Large intestine (tissue), 3 donors: ENCODE data around the gene ZC3H18. TPM values are rescaled to one million over a fixed set of nuclear protein-coding genes. Genes with fewer than 3 reads are reported as not detected.

Source experiments
- DNase-seq, 2 donors: peaks; one replicate each; pipeline versions ENCODE4 v3.0.0 to v3.0.0-alpha.2; 2013
- H3K27ac ChIP-seq: one replicate; pipeline ENCODE4 v1.5.1; 2013; ENCODE audit warnings: low read length
- H3K27me3 ChIP-seq: 2 replicates; pipeline ENCODE4 v1.6.1; 2013; ENCODE audit warnings: low read length; ENCODE audit not compliant: control insufficient read depth, insufficient read depth
- H3K36me3 ChIP-seq: 2 replicates; pipeline ENCODE4 v1.6.1; 2013; ENCODE audit warnings: low read length; ENCODE audit not compliant: control insufficient read depth, insufficient read depth
- H3K4me1 ChIP-seq: one replicate; pipeline ENCODE4 v1.6.1; 2013; ENCODE audit warnings: low read length; ENCODE audit not compliant: control insufficient read depth, insufficient read depth
- H3K4me3 ChIP-seq: one replicate; pipeline ENCODE4 v1.5.1; 2013; ENCODE audit warnings: low read length
- H3K9me3 ChIP-seq: one replicate; pipeline ENCODE4 v1.6.1; 2013; ENCODE audit warnings: mild to moderate bottlenecking, low read depth, low read length, moderate library complexity; ENCODE audit not compliant: control insufficient read depth
- WGBS: methylation state at CpG from one replicate; pipeline ENCODE4 v1.1.5; 2013; ENCODE audit warnings: low lambda C conversion rate; ENCODE audit not compliant: insufficient coverage; 5-methylcytosine and 5-hydroxymethylcytosine counted together
- polyA plus RNA-seq: library from polyadenylated mRNA; unstranded; fragments of 120-200 nt; gene quantifications from one replicate; pipeline ENCODE4 v1.2.1, GENCODE V29; 2013

ZC3H18 gene
- polyA plus RNA-seq, 1 donor: 34.3 TPM

DNA sequence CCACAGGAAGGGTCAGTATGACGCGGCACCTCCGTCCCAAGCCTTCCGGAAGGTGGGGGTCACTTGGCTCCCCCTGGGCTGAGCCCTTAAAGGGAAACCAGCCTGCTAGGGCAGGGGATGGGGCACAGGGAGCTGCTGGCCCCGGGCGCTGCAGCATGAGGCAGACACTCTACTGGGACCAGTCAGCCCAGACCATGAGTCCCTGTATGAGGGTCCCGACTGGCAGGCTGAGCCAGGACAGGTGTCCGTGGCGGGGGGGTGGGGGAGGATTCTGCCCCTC, 43.4 kb upstream of the ZC3H18 start:
- peak in 1 of 2 donors; percentile 20 for DNase-seq
- no peaks in the 10 kb centered on the region for H3K9me3 ChIP-seq
- no CpG with 5 or more reads among the region's 9 CpGs for WGBS
- peaks cover 63% of the 10 kb centered on the region for H3K4me1 ChIP-seq
- H3K27ac ChIP-seq: peak overlapping the region; percentile 24
- no peak overlapping the region for H3K4me3 ChIP-seq
- H3K27me3 ChIP-seq: no peaks in the 10 kb centered on the region
- peaks cover 55% of the 10 kb centered on the region for H3K36me3 ChIP-seq

DNA sequence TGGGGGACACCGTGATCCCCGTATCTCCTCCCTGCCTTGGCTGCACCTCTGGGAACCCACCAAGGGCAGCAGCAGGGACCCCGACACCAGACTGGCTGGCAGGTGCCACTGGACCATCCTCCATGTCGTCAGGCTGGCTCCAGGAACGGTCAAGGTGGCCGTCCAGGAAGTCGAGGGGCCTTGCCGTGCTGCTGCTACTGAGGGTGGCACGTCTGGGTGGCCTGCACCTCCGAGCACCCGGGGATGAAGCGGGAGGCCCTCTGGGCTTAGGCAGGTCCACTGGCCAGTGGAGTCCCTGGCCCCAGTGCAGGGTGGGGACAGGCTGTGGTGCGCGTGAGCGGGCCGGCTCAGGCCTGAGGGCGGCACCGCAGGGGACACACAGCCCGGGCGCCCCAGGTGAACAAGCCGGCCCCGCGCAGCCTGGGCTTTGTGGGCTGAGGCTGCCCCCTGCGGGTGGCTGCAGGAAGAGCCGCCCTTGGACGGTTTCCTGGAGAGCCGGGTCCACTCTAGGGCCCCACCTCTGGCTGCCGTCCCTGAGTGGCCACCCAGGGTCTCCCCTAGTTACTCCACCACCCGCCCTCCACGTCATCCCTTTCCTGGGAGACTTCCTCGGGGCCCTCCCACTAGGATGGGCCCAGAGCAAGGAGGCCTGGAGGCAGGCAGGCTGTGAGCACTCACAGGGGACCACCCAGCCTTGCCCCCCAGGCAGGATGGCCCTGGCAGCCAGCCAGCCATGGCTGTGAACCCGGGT, 42.8 kb upstream of the ZC3H18 start:
- H3K27me3 ChIP-seq: no peaks in the 10 kb centered on the region
- no CpG with 5 or more reads among the region's 32 CpGs for WGBS
- peak overlapping the region; percentile 24 for H3K27ac ChIP-seq
- peak; percentile 68 to 78 for DNase-seq
- no peaks in the 10 kb centered on the region for H3K9me3 ChIP-seq
- peaks cover 52% of the 10 kb centered on the region for H3K36me3 ChIP-seq
- peaks cover 65% of the 10 kb centered on the region for H3K4me1 ChIP-seq
- H3K4me3 ChIP-seq: no peak overlapping the region

DNA sequence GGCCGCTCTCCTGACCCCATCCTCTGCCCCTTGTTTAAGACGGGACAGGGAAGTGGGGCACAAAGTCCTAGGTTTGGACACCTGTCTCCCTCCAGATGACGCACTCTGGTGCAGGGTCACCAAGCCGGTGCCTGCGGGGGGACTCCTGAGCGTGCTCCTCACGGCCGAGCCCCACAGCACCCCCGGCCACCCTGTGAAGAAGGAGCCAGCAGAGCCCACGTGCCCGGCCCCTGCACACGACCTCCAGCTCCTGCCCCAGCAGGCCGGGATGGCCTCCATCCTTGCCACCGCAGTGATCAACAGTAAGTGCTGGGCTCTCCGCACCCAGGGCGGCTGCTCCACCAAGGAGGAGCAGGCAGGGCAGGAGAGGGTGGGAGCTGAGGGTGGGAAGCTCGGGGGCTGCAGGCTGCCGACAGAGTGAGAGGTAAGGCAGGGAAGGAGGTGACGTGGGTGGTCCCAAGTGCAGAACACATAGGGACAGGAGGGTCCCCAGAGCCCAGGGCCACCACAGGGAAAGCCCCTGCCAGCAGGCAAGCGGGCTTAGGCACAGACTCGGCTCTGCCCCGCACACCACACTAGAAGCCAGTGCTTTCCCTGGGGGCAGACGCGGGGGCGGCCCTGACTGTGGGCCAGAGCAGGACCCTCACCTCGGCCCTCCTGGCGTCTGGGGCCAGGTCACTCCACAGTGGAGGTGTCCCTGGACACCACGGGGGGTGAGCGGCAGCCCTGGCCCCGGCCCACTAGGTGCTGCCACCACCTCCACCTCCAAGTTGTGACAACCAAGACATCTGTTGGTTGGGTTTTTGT, 42.1 kb upstream of the ZC3H18 start:
- Histone ChIP-seq H3K27ac (no peak overlapping the region), H3K4me1 (peaks cover 65% of the 10 kb centered on the region), H3K27me3 (no peaks in the 10 kb centered on the region), H3K4me3 (no peak overlapping the region), H3K36me3 (peaks cover 55% of the 10 kb centered on the region), H3K9me3 (no peaks in the 10 kb centered on the region)
- DNase-seq: peak in 1 of 2 donors; percentile 1
- 90% methylated on average over 2 of the region's 30 CpGs for WGBS

DNA sequence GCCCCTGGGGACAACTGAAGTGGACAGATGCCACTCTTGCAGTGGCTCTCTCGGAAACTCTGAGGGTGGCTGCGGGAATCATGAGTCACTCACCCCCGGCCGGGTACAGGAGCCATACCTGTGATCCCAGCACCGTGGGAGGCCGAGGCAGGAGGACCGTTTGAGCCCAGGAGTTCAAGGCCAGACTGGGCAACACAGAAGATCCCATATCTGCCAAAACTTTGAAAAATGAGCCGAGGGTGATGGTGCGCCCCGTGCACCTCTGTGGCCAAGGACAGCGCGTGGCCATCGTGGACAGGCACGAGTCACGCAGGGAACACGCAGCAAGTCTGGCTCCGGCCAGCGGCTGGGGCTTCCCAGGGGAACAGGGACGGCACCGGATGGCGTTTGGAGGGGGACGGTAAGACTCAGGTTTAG, 41.3 kb upstream of the ZC3H18 start:
- DNase-seq: peak in 1 of 2 donors; percentile 1
- Histone ChIP-seq H3K27ac (no peak overlapping the region), H3K36me3 (peaks cover 55% of the 10 kb centered on the region), H3K4me3 (no peak overlapping the region), H3K4me1 (peaks cover 65% of the 10 kb centered on the region), H3K9me3 (no peaks in the 10 kb centered on the region), H3K27me3 (no peaks in the 10 kb centered on the region)
- no CpG with 5 or more reads among the region's 22 CpGs for WGBS

DNA sequence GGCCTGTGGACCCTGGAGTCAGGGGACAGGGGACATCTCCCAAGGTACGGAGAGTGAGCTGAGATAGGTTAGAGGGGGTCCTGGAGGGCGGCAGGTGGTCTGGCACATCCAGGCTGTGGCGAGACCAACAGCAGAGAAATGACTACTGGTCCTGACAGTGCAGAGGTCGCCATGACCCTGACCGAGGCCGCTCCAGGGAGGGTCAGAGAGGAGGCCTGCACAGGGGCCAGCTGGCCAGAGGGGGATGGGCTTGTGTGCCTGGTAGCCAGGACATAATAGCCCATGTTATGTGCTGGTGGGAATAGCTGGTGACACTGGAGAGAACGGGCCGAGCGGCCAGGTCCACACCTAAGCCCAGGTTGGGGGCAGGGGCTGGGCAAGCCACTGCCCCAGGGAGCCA, 40.6 kb upstream of the ZC3H18 start:
- H3K9me3 ChIP-seq: no peaks in the 10 kb centered on the region
- H3K4me3 ChIP-seq: no peak overlapping the region
- no peak overlapping the region for H3K27ac ChIP-seq
- H3K36me3 ChIP-seq: peaks cover 52% of the 10 kb centered on the region
- no CpG with 5 or more reads among the region's 9 CpGs for WGBS
- no peak for DNase-seq
- no peaks in the 10 kb centered on the region for H3K27me3 ChIP-seq
- peaks cover 63% of the 10 kb centered on the region for H3K4me1 ChIP-seq

DNA sequence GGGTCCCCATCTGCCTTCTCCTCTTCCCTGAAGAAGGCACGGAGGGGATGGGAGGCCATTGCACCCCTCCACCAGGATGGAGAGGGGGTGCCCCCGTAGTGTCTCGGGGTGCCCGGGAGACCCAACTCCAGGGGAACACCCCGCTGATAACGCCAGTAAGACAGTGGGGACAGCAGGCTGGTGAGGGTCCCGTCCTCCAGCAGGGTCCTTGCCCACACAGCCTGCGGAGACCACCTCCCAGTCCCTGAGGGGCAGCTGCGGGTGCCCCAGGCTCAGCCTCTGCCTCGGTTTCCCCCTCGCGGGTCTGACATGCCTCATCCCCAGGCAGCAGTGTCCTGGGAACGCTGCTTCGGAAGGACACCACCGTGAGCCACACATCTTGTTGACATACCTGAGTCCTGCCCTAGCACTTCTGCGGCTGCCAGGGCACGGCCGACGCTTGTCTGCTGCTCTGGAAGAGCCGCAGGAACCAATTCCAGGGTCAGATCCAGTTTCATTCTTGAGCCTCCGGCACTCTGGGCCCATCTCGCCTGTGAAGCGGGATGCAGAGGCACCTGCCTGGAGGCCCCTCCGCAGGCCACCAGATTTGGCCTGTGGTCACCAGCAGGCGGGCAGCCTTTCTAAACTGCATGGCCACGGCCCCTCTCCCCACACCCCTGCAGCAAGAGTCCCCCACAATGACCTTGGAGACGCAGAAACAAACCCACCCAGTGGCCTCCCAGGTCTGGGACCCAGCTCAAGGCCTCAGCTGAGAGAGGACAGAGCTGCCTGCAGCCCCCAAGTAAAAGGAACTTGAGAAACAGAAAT, 39.9 kb upstream of the ZC3H18 start:
- H3K27ac ChIP-seq: peak overlapping the region; percentile 64
- peaks cover 57% of the 10 kb centered on the region for H3K4me1 ChIP-seq

DNA sequence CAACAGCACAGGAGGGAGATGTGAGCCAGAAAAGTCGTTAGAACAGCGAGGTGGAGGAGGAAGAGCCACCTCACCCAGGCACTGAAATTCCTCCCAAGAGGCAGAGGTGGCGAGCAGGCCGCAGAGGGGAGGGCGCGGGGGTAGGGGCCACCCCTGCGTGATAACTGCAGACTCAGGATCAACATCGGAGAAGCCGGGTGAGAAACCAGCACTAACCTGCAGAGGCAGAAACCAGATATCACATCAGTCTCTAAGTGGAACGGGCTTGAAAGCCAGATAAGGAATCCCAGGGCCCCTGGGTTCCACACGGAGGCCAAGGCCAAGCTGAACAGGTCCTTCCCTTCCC, 39.4 kb upstream of the ZC3H18 start:
- no peaks in the 10 kb centered on the region for H3K27me3 ChIP-seq
- peak overlapping the region; percentile 64 for H3K27ac ChIP-seq
- peak; percentile 47 to 77 for DNase-seq
- no peak overlapping the region for H3K4me3 ChIP-seq
- peaks cover 51% of the 10 kb centered on the region for H3K4me1 ChIP-seq
- H3K9me3 ChIP-seq: no peaks in the 10 kb centered on the region
- WGBS: no CpG with 5 or more reads among the region's 11 CpGs
- peaks cover 56% of the 10 kb centered on the region for H3K36me3 ChIP-seq

More for the DNA sequence above, 39.9 kb upstream of the ZC3H18 start:
- Histone ChIP-seq H3K27me3 (no peaks in the 10 kb centered on the region), H3K9me3 (no peaks in the 10 kb centered on the region), H3K36me3 (peaks cover 54% of the 10 kb centered on the region), H3K4me3 (no peak overlapping the region)
- DNase-seq: no peak
- no CpG with 5 or more reads among the region's 27 CpGs for WGBS

DNA sequence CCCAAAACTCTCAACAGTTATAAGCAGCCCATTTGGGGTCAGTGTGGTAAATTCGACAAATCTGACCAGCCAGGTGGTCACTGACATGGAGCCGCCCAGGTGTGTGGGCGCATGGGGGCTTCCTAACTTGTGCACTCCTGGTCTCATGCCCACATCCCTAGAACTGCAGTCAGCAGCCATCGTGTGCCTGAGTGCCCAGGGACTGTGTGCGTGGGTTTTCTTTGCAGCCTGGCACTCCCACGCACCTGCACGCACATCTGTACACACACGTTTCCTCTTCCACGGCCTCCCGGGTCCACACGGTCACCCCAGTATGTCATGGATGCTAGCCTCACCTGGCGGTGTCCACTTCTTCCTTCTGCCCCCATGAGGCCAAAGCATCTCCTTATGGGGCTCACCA, 38.9 kb upstream of the ZC3H18 start:
- no peaks in the 10 kb centered on the region for H3K27me3 ChIP-seq
- no CpG with 5 or more reads among the region's 12 CpGs for WGBS
- no peaks in the 10 kb centered on the region for H3K9me3 ChIP-seq
- H3K4me3 ChIP-seq: no peak overlapping the region
- H3K36me3 ChIP-seq: peaks cover 59% of the 10 kb centered on the region
- H3K27ac ChIP-seq: peak overlapping the region; percentile 41
- H3K4me1 ChIP-seq: peaks cover 46% of the 10 kb centered on the region
- DNase-seq: no peak

DNA sequence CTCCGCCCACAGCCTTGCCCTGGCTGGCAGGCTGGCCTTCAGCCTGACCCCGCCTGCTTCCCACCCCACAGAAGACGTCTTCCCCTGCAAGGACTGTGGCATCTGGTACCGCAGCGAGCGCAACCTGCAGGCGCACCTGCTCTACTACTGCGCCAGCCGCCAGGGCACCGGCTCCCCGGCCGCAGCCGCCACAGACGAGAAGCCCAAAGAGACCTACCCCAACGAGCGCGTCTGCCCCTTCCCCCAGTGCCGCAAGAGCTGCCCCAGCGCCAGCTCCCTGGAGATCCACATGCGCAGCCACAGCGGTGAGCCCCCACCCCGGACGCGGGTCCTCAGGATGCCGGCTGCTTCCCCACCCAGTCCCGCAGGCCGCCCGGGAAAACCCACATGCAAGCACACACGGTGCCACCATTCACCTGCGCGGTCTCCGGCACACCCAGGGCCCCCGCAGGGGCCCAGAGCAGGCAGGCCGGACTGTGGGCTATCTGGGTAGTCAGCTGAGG, 38.2 kb upstream of the ZC3H18 start:
- H3K36me3 ChIP-seq: peaks cover 59% of the 10 kb centered on the region
- no peak overlapping the region for H3K27ac ChIP-seq
- no peaks in the 10 kb centered on the region for H3K9me3 ChIP-seq
- no peak overlapping the region for H3K4me3 ChIP-seq
- peaks cover 40% of the 10 kb centered on the region for H3K4me1 ChIP-seq
- no CpG with 5 or more reads among the region's 34 CpGs for WGBS
- DNase-seq: no peak
- H3K27me3 ChIP-seq: no peaks in the 10 kb centered on the region
